Parathyroid adenoma (tissue), 2 donors: ENCODE results near the gene AWAT1.

Experiments
- H2AFZ ChIP-seq: fragments of 300-600 bp; sonication (generic); one replicate; pipeline ENCODE4 v1.7.0; 2017; ENCODE audit warnings: antibody characterized with exemption, mild to moderate bottlenecking
- H3K27ac ChIP-seq: fragments of 300-600 bp; sonication (generic); one replicate; pipeline ENCODE4 v1.7.0; 2017
- H3K27me3 ChIP-seq: fragments of 300-600 bp; sonication (generic); one replicate; pipeline ENCODE4 v1.7.0; 2017; ENCODE audit warnings: low read length; ENCODE audit not compliant: control insufficient read depth, insufficient read depth
- H3K36me3 ChIP-seq: fragments of 300-600 bp; sonication (generic); one replicate; pipeline ENCODE4 v1.7.0; 2017; ENCODE audit warnings: low read length; ENCODE audit not compliant: control insufficient read depth, insufficient read depth
- H3K4me1 ChIP-seq: fragments of 300-600 bp; sonication (generic); one replicate; pipeline ENCODE4 v1.7.0; 2017; ENCODE audit warnings: control low read depth
- H3K4me2 ChIP-seq: fragments of 300-600 bp; sonication (generic); one replicate; pipeline ENCODE4 v1.7.0; 2017; ENCODE audit warnings: low read length
- H3K4me3 ChIP-seq: fragments of 300-600 bp; sonication (generic); one replicate; pipeline ENCODE4 v1.7.0; 2017; ENCODE audit warnings: low read depth, low read length
- H3K79me2 ChIP-seq: fragments of 300-600 bp; sonication (generic); one replicate; pipeline ENCODE4 v1.7.0; 2017; ENCODE audit warnings: control low read depth
- H3K9ac ChIP-seq: fragments of 300-600 bp; sonication (generic); one replicate; pipeline ENCODE4 v1.7.0; 2017; ENCODE audit warnings: mild to moderate bottlenecking
- H3K9me3 ChIP-seq: fragments of 300-600 bp; sonication (generic); one replicate; pipeline ENCODE4 v1.7.0; 2017; ENCODE audit warnings: low read length; ENCODE audit not compliant: control insufficient read depth
- TF ChIP-seq, protein P1 (sequence below): fragments of 300-600 bp; sonication (generic); IDR thresholded peaks from one replicate; pipeline ENCODE4 v1.7.0; 2017; ENCODE audit warnings: antibody characterized with exemption, mild to moderate bottlenecking
- donor health status: primary hyperparathyroidism.

Gene AWAT1

DNA sequence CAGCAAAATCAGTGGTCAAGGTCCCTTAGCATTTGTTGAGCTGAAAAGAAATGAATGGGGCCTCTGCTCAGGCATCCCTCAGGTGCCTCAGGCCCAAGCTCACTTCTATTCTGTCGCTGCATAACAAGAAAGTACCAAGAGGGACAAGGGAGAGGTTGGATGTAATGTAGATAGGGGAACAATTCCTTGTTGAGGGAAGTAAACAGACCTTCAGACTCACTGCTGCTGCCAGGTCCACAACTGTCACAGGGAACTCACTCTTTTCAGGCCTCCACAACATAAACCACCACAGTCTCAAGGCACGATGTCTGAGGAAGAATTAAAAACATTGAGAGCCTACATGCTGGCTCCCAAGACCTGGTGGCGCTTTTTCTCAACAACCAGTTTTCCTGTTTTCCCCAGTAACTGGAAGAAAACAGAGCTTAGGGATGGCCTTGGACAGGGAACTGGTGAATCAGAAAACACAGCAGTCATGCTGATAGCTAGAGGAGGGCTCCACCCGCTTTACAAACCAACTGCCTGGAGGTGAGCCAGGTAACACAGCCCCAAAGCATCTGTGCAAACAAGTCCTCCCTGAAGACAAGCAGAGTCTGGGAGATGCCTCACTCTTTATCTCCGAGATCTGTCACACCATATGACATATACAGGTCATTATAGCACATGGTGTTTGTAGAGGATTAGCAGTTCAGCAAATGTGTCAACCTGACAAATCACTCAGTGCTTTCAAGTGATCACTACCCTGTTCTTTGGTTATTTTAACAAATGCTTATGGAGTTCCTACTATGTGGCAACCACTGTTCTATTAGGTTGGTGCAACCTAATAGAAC lies 14.3 kb upstream of the AWAT1 start:
- no peaks in the 10 kb centered on the region for H3K27me3 ChIP-seq
- H3K27ac ChIP-seq = no peak overlapping the region
- H3K4me2 ChIP-seq = no peak overlapping the region
- H3K9me3 ChIP-seq = no peaks in the 10 kb centered on the region
- no peaks in the 10 kb centered on the region for H3K79me2 ChIP-seq
- no peak overlapping the region for H3K9ac ChIP-seq
- TF ChIP-seq, protein P1, sequence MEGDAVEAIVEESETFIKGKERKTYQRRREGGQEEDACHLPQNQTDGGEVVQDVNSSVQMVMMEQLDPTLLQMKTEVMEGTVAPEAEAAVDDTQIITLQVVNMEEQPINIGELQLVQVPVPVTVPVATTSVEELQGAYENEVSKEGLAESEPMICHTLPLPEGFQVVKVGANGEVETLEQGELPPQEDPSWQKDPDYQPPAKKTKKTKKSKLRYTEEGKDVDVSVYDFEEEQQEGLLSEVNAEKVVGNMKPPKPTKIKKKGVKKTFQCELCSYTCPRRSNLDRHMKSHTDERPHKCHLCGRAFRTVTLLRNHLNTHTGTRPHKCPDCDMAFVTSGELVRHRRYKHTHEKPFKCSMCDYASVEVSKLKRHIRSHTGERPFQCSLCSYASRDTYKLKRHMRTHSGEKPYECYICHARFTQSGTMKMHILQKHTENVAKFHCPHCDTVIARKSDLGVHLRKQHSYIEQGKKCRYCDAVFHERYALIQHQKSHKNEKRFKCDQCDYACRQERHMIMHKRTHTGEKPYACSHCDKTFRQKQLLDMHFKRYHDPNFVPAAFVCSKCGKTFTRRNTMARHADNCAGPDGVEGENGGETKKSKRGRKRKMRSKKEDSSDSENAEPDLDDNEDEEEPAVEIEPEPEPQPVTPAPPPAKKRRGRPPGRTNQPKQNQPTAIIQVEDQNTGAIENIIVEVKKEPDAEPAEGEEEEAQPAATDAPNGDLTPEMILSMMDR = no peak
- H2AFZ ChIP-seq = no peak overlapping the region
- no peaks in the 10 kb centered on the region for H3K4me1 ChIP-seq
- no peaks in the 10 kb centered on the region for H3K36me3 ChIP-seq
- H3K4me3 ChIP-seq = no peak overlapping the region

GRCh38 chrX:70226048-70226447 lies 8.4 kb upstream of the AWAT1 start:
- H3K27ac ChIP-seq = no peak overlapping the region
- no peak overlapping the region for H3K9ac ChIP-seq
- no peak overlapping the region for H3K4me3 ChIP-seq
- TF ChIP-seq, protein P1 = no peak
- H3K79me2 ChIP-seq = no peaks in the 10 kb centered on the region
- H3K4me1 ChIP-seq = no peaks in the 10 kb centered on the region
- no peaks in the 10 kb centered on the region for H3K27me3 ChIP-seq
- H3K4me2 ChIP-seq = no peak overlapping the region
- H2AFZ ChIP-seq = no peak overlapping the region
- H3K36me3 ChIP-seq = no peaks in the 10 kb centered on the region
- no peaks in the 10 kb centered on the region for H3K9me3 ChIP-seq

DNA sequence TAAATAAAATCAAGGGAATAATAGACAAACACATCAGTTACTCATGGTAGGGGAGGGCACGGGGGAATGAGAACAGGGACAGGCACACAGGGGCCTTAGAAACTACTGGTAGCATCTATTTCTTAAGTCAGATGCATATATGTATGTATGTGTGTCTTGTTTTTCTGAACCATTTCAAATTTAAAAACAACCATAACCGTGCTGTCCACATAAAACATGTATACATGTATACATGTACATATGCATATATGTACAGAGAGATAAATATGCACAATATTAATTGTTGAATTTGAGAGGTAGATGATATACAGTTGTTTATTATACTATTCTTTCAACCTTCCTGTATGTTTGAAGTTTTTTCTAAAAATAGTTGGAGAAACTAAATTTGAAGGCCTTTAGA lies 7.8 kb upstream of the AWAT1 start:
- H3K27ac ChIP-seq = no peak overlapping the region

GRCh38 chrX:70231666-70232065 lies 2.8 kb upstream of the AWAT1 start:
- TF ChIP-seq, protein P1 = no peak
- Histone ChIP-seq H3K9me3 (no peaks in the 10 kb centered on the region), H2AFZ (no peak overlapping the region), H3K79me2 (no peaks in the 10 kb centered on the region), H3K4me2 (no peak overlapping the region), H3K9ac (no peak overlapping the region), H3K27me3 (no peaks in the 10 kb centered on the region), H3K27ac (no peak overlapping the region), H3K36me3 (no peaks in the 10 kb centered on the region), H3K4me3 (no peak overlapping the region), H3K4me1 (no peaks in the 10 kb centered on the region)

More for the DNA sequence above, 7.8 kb upstream of the AWAT1 start:
- Histone ChIP-seq H3K79me2 (no peaks in the 10 kb centered on the region), H2AFZ (no peak overlapping the region), H3K9ac (no peak overlapping the region), H3K4me1 (no peaks in the 10 kb centered on the region), H3K36me3 (no peaks in the 10 kb centered on the region), H3K27me3 (no peaks in the 10 kb centered on the region), H3K4me3 (no peak overlapping the region), H3K9me3 (no peaks in the 10 kb centered on the region), H3K4me2 (no peak overlapping the region)
- TF ChIP-seq, protein P1 = no peak

DNA sequence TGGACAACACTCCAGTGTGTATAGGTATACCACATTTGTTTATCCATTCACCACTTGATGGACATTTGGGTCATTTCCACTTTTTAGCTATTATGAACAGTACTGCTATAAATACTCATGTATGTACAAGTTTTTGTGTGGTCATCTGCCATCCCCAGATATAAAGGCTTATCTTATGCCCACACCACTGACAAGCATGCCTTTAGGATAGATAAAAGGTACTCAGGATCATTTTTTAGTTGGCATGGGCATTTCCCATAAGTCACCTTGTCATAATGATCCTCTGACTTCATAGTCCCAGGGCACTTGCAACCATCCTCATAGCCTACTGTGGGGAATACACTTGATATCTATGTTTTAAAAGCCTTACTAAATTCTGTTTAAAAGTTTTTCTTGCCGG lies 6.3 kb downstream of the AWAT1 start:
- H3K9me3 ChIP-seq = no peaks in the 10 kb centered on the region
- no peak overlapping the region for H3K4me3 ChIP-seq
- H3K4me2 ChIP-seq = no peak overlapping the region
- H3K79me2 ChIP-seq = no peaks in the 10 kb centered on the region
- no peaks in the 10 kb centered on the region for H3K27me3 ChIP-seq
- H3K36me3 ChIP-seq = no peaks in the 10 kb centered on the region
- H3K9ac ChIP-seq = no peak overlapping the region
- TF ChIP-seq, protein P1 = no peak
- no peak overlapping the region for H2AFZ ChIP-seq
- H3K4me1 ChIP-seq = no peaks in the 10 kb centered on the region
- H3K27ac ChIP-seq = no peak overlapping the region
